Astrocyte (in vitro differentiated cells and primary cell): ENCODE results near the gene KLHL18. TPM values are rescaled to one million over a fixed set of nuclear protein-coding genes. Genes with fewer than 3 reads are reported as not detected.
A peak's percentile ranks its signal among the peaks of the same experiment; 100 is the strongest.

ENCODE experiments used
- DNase-seq: peaks from one replicate; pipeline ENCODE4 v3.0.0-alpha.2; 2010; ENCODE audit warnings: low read depth
- FAIRE-seq: peaks from 2 replicates; lab custom pipeline; 2011; peaks lifted over from hg19 to GRCh38; lab: Jason Lieb, UNC
- H2AFZ ChIP-seq: 2 replicates; pipeline ENCODE4 v1.6.0; 2012; ENCODE audit warnings: low read depth, low read length, inconsistent platforms
- H3K27ac ChIP-seq: 2 replicates; pipeline ENCODE4 v1.5.1; 2011; ENCODE audit warnings: low read depth, low read length, inconsistent platforms
- H3K27me3 ChIP-seq: 2 replicates; pipeline ENCODE4 v1.6.0; 2011; ENCODE audit warnings: low read length, inconsistent platforms; ENCODE audit not compliant: insufficient read depth
- H3K36me3 ChIP-seq: 2 replicates; pipeline ENCODE4 v1.5.1; 2011; ENCODE audit warnings: low read length, inconsistent platforms; ENCODE audit not compliant: insufficient read depth
- H3K4me1 ChIP-seq: 2 replicates; pipeline ENCODE4 v1.5.1; 2011; ENCODE audit warnings: low read length, inconsistent platforms; ENCODE audit not compliant: insufficient read depth
- H3K4me2 ChIP-seq: 2 replicates; pipeline ENCODE4 v1.6.0; 2012; ENCODE audit warnings: low read length, inconsistent platforms
- H3K4me3 ChIP-seq: 2 replicates; pipeline ENCODE4 v1.5.1; 2011; ENCODE audit warnings: low read depth, mild to moderate bottlenecking, low read length, inconsistent platforms; ENCODE audit not compliant: insufficient read depth
- H3K79me2 ChIP-seq: 2 replicates; pipeline ENCODE4 v1.6.0; 2012; ENCODE audit warnings: mild to moderate bottlenecking, low read length, inconsistent platforms; ENCODE audit not compliant: insufficient read depth
- H3K9ac ChIP-seq: 2 replicates; pipeline ENCODE4 v1.6.0; 2012; ENCODE audit warnings: mild to moderate bottlenecking, low read length, inconsistent platforms
- H3K9me3 ChIP-seq: 2 replicates; pipeline ENCODE4 v1.5.1; 2012; ENCODE audit warnings: low read depth, mild to moderate bottlenecking, low read length, inconsistent platforms; ENCODE audit not compliant: insufficient read depth
- H4K20me1 ChIP-seq: 2 replicates; pipeline ENCODE4 v1.6.0; 2012; ENCODE audit warnings: low read length, inconsistent platforms; ENCODE audit not compliant: insufficient read depth
- H3K27ac Mint-ChIP-seq: one replicate; pipeline ENCODE4 v1.8.0; 2021; ENCODE audit warnings: mild to moderate bottlenecking, mixed read lengths; ENCODE audit not compliant: unreplicated experiment
- H3K27me3 Mint-ChIP-seq: one replicate; pipeline ENCODE4 v1.8.0; 2021; ENCODE audit warnings: low read depth, mixed read lengths; ENCODE audit not compliant: unreplicated experiment
- H3K36me3 Mint-ChIP-seq: one replicate; pipeline ENCODE4 v1.8.0; 2021; ENCODE audit warnings: low read depth, mixed read lengths; ENCODE audit not compliant: unreplicated experiment
- H3K4me1 Mint-ChIP-seq: one replicate; pipeline ENCODE4 v1.8.0; 2021; ENCODE audit warnings: low read depth, mixed read lengths; ENCODE audit not compliant: unreplicated experiment
- H3K4me3 Mint-ChIP-seq: one replicate; pipeline ENCODE4 v1.8.0; 2021; ENCODE audit warnings: mild to moderate bottlenecking, moderate library complexity, mixed read lengths; ENCODE audit not compliant: unreplicated experiment
- H3K9me3 Mint-ChIP-seq: one replicate; pipeline ENCODE4 v1.8.0; 2021; ENCODE audit warnings: mild to moderate bottlenecking, mixed read lengths; ENCODE audit not compliant: unreplicated experiment
- EZH2 ChIP-seq: IDR thresholded peaks from 2 replicates; pipeline ENCODE4 v1.6.1; 2012; ENCODE audit warnings: mild to moderate bottlenecking, low read length, inconsistent platforms; ENCODE audit not compliant: insufficient read depth
- total RNA-seq: library from RNA; stranded (reverse); gene quantifications from 2 replicates; pipeline ENCODE4 v1.2.1, GENCODE V29; 2021
- TF ChIP-seq, protein P1 (sequence below): IDR thresholded peaks from 2 replicates; pipeline ENCODE4 v1.5.1; 2011; ENCODE audit warnings: low read depth, mild to moderate bottlenecking, inconsistent platforms, low read length, moderate library complexity; ENCODE audit not compliant: insufficient read depth

Gene KLHL18
- total RNA-seq, 1 donor from 2014 or later: 53.2 TPM

- FAIRE-seq (no peak), DNase-seq (no peak)
- Mint-ChIP-seq H3K36me3 (peaks cover 6% of the 10 kb centered on the region), H3K27ac (no peak overlapping the region), H3K4me3 (no peak overlapping the region), H3K27me3 (no peaks in the 10 kb centered on the region), H3K4me1 (peaks cover 21% of the 10 kb centered on the region), H3K9me3 (no peaks in the 10 kb centered on the region)
- Histone ChIP-seq H2AFZ (no peak overlapping the region), H4K20me1 (peaks cover 82% of the 10 kb centered on the region), H3K4me2 (no peak overlapping the region), H3K27ac (no peak overlapping the region), H3K4me3 (no peak overlapping the region), H3K9ac (no peak overlapping the region), H3K27me3 (no peaks in the 10 kb centered on the region), H3K4me1 (peaks cover 18% of the 10 kb centered on the region), H3K9me3 (no peaks in the 10 kb centered on the region), H3K36me3 (peaks cover 2% of the 10 kb centered on the region), H3K79me2 (peaks cover 91% of the 10 kb centered on the region)
- TF ChIP-seq EZH2: no peak
- TF ChIP-seq, protein P1, sequence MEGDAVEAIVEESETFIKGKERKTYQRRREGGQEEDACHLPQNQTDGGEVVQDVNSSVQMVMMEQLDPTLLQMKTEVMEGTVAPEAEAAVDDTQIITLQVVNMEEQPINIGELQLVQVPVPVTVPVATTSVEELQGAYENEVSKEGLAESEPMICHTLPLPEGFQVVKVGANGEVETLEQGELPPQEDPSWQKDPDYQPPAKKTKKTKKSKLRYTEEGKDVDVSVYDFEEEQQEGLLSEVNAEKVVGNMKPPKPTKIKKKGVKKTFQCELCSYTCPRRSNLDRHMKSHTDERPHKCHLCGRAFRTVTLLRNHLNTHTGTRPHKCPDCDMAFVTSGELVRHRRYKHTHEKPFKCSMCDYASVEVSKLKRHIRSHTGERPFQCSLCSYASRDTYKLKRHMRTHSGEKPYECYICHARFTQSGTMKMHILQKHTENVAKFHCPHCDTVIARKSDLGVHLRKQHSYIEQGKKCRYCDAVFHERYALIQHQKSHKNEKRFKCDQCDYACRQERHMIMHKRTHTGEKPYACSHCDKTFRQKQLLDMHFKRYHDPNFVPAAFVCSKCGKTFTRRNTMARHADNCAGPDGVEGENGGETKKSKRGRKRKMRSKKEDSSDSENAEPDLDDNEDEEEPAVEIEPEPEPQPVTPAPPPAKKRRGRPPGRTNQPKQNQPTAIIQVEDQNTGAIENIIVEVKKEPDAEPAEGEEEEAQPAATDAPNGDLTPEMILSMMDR: no peak
These were observed 110.2 kb downstream of the KLHL18 start for GRCh38 chr3:47392933-47393332.

GRCh38 chr3:47394140-47394870 lies 111.6 kb downstream of the KLHL18 start:
- DNase-seq: peak; percentile 53
- Histone ChIP-seq H2AFZ (no peak overlapping the region), H3K9me3 (no peaks in the 10 kb centered on the region), H3K4me1 (peaks cover 18% of the 10 kb centered on the region), H3K36me3 (peaks cover 2% of the 10 kb centered on the region), H3K9ac (no peak overlapping the region), H3K4me2 (peak overlapping the region; percentile 63), H4K20me1 (peaks cover 82% of the 10 kb centered on the region), H3K4me3 (peak overlapping the region; percentile 3), H3K27me3 (no peaks in the 10 kb centered on the region), H3K79me2 (peaks cover 78% of the 10 kb centered on the region), H3K27ac (peak overlapping the region; percentile 17)
- Mint-ChIP-seq H3K4me3 (peak overlapping the region; percentile 54), H3K9me3 (no peaks in the 10 kb centered on the region), H3K27ac (peak overlapping the region; percentile 73), H3K27me3 (no peaks in the 10 kb centered on the region), H3K4me1 (peaks cover 27% of the 10 kb centered on the region), H3K36me3 (peaks cover 6% of the 10 kb centered on the region)
- TF ChIP-seq EZH2: no peak
- TF ChIP-seq, protein P1: peak; percentile 12
- FAIRE-seq: no peak

DNA sequence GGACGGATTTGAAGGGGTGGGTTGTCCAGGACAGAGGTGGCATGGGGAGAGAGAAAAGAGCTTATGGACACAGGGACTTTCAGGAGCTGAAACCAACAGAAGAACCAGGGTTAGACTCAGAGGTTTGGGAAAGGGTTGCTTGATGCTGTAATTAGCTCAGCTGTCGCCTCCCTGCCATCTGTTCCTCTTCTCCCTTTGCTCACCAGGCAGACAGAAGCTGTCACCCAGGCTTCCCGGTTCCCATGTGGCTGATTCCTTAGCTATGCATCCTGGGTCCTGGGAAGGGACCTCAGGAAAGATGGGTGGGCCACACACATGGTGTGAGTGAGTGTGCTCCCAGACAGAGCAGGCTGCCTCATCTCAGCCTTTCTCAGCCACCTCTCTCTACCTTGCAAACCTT lies 112.1 kb downstream of the KLHL18 start:
- TF ChIP-seq, protein P1: no peak
- no peak for TF ChIP-seq EZH2
- Mint-ChIP-seq H3K4me3 (peak overlapping the region; percentile 50), H3K4me1 (peaks cover 28% of the 10 kb centered on the region), H3K27me3 (no peaks in the 10 kb centered on the region), H3K27ac (peak overlapping the region; percentile 73), H3K36me3 (peaks cover 6% of the 10 kb centered on the region), H3K9me3 (no peaks in the 10 kb centered on the region)
- H3K4me1 ChIP-seq: peaks cover 18% of the 10 kb centered on the region
- peak overlapping the region; percentile 17 for H3K27ac ChIP-seq
- H4K20me1 ChIP-seq: peaks cover 87% of the 10 kb centered on the region
- FAIRE-seq: no peak
- no peak overlapping the region for H2AFZ ChIP-seq
- H3K36me3 ChIP-seq: peaks cover 2% of the 10 kb centered on the region
- peak overlapping the region; percentile 13 for H3K4me2 ChIP-seq
- no peaks in the 10 kb centered on the region for H3K9me3 ChIP-seq
- H3K27me3 ChIP-seq: no peaks in the 10 kb centered on the region
- H3K9ac ChIP-seq: no peak overlapping the region
- no peak overlapping the region for H3K4me3 ChIP-seq
- no peak for DNase-seq
- peaks cover 81% of the 10 kb centered on the region for H3K79me2 ChIP-seq
